ENCODE results near the gene SORCS3. TPM values are rescaled to one million over a fixed set of nuclear protein-coding genes. Genes with fewer than 3 reads are reported as not detected.

SORCS3 gene
- total RNA-seq, 2 donors from 2014 or later, result not detected

DNA sequence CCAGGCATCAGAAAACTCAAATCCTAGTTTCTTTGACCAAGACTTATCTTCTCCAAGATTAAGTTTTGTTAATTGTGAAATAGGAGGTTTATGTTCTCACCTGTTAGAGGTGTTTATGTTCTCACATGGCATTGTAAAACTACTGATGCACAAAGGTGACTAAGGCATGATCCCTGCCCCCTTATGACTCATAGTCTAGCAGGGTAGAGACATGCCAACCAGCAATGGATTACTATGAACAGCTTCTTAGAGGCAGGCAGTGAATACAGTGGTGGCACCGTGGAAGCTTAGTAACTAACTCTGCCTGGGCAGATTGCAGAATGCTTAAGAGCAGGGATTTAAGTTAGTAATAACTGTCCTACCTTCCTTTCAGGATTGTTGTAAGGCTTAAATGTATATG lies 400.9 kb downstream of the SORCS3 start:
- H3K4me1 Mint-ChIP-seq (ENCODE audit: low read depth in 2 of 2), result no peaks in the 10 kb centered on the region
- no peaks in the 10 kb centered on the region for H3K27me3 Mint-ChIP-seq
- DNase-seq (ENCODE audit: low spot score) (no peak), ATAC-seq (no peak)
- no peaks in the 10 kb centered on the region for H3K36me3 Mint-ChIP-seq
- peaks cover 3% of the 10 kb centered on the region for H3K9me3 Mint-ChIP-seq
- no peak overlapping the region for H3K4me3 Mint-ChIP-seq
- no peak overlapping the region for H3K27ac Mint-ChIP-seq

DNA sequence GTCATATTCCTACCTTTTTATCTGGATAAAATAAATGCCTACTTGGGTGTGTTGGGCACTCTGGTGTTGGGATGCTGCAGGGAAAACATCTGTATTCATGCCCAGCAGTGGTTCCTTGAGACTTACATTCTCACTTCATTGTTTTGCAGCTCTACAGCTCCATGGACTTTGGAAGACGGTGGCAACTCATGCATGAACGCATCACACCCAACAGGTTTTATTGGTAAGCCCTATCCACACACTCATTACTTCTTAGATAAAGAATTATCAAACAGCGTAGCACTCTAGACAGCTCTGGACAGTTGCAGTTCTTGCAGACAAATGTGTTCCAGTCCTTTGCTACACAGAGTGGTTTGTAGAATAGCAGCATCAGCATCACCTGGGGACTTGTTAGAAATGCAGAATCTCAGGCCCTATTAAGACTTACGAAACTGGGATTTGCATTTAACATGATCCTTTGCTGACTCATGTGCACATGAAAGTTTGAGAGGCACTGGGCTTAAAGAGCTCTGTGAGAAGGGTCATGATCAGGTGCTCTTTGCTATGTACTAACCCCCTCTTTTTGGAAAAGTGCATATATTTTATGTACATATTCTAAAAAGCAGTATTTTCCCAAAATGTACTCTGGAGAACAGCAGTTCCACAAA lies 401.9 kb downstream of the SORCS3 start:
- H3K27me3 Mint-ChIP-seq, result no peaks in the 10 kb centered on the region
- no peak overlapping the region for H3K4me3 Mint-ChIP-seq
- no peaks in the 10 kb centered on the region for H3K36me3 Mint-ChIP-seq
- ATAC-seq (no peak), DNase-seq (ENCODE audit: low spot score) (no peak)
- H3K9me3 Mint-ChIP-seq, result peaks cover 7% of the 10 kb centered on the region
- no peaks in the 10 kb centered on the region for H3K4me1 Mint-ChIP-seq (ENCODE audit: low read depth in 2 of 2)
- no peak overlapping the region for H3K27ac Mint-ChIP-seq

DNA sequence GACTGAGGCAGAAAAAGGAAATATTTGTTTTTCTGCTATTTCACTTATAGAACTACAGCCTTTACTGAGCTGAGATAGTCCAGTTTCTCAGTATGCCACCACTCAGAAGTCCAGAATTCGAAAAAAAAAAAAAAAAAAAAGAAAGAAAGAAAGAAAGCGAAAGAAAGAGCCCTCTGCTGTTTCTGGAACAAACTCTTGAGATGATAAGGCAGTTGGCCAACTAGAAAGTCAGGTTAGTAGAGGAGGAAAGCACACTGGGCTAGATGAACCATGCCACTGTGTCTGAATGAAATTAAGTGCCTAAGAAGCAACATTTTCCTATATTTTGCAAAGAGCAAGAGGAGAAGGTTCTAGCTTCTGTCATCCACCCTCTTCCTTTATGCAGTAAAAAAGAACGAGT lies 403.8 kb downstream of the SORCS3 start:
- Mint-ChIP-seq H3K27me3 (no peaks in the 10 kb centered on the region), H3K27ac (no peak overlapping the region), H3K36me3 (no peaks in the 10 kb centered on the region), H3K4me3 (no peak overlapping the region), H3K4me1 (ENCODE audit: low read depth in 2 of 2) (no peaks in the 10 kb centered on the region), H3K9me3 (peaks cover 9% of the 10 kb centered on the region)
- ATAC-seq (no peak), DNase-seq (ENCODE audit: low spot score) (no peak)

DNA sequence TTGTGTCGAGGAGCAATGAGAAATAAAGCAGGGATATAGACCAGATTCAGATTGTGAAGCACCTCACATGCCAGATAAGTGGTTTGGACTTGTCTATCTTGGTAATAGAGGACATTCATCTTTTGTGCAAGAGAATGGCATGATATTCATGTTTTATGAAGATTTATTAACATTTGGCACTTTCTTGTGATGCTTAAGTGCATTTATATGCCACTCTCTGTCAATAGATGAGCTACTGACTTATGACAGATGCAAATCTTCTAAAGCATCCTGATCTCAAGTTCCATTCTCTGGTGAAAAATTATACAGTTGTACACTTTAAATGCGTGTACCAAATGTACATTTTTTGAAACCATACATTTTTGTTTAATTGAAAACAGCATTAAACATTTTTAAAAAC lies 415.3 kb downstream of the SORCS3 start:
- Mint-ChIP-seq H3K36me3 (no peaks in the 10 kb centered on the region), H3K4me1 (ENCODE audit: low read depth in 2 of 2) (no peaks in the 10 kb centered on the region), H3K4me3 (no peak overlapping the region), H3K9me3 (peaks cover 7% of the 10 kb centered on the region), H3K27ac (no peak overlapping the region), H3K27me3 (peaks cover 0 to 10% of the 10 kb centered on the region in 2 donors)
- ATAC-seq (no peak), DNase-seq (ENCODE audit: low spot score) (no peak)

DNA sequence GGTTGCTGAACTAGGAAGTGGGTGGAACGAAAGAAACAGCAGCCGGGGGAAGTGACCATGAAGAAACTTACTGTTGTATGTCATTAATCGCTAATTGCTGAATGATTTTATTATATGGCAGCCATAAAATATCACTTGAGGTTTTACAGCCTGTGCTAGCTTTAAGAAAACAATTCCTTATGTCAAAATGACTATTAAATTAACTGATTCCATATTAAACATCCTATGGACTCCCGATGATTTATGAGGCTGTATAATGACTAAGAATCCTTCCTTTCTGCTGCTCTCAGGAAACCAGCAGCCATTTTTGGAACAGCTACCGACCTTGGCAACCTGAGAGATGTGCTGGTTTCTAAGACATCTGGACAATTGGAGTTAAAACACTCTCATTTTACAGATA lies 421.9 kb downstream of the SORCS3 start:
- Mint-ChIP-seq H3K4me1 (ENCODE audit: low read depth in 2 of 2) (no peaks in the 10 kb centered on the region), H3K27ac (no peak overlapping the region), H3K36me3 (no peaks in the 10 kb centered on the region), H3K27me3 (peaks cover 0 to 10% of the 10 kb centered on the region in 2 donors), H3K4me3 (no peak overlapping the region), H3K9me3 (peaks cover 3% of the 10 kb centered on the region)
- DNase-seq (ENCODE audit: low spot score) (no peak), ATAC-seq (no peak)

DNA sequence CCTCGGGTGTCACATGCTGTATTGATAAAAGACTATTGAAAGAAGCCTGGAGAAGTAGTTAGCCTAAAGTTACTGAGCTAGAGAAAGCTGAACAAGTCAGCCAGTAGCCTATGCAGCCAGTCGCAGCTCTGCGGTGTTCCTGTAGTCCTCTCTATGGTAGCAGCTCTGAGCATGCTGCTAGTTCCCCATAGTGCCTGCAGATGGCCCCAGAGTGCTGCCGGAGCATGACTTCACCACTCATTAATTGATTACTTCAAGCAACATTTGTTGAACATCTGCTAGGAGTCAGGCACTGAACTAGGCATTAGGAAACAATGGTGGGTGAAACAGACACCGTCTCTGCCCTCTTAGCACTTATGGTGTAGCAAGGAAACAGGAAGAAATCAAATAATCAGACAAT lies 422.7 kb downstream of the SORCS3 start:
- Mint-ChIP-seq H3K36me3 (no peaks in the 10 kb centered on the region), H3K27ac (no peak overlapping the region), H3K4me3 (no peak overlapping the region), H3K27me3 (peaks cover 0 to 10% of the 10 kb centered on the region in 2 donors), H3K9me3 (peaks cover 3% of the 10 kb centered on the region), H3K4me1 (ENCODE audit: low read depth in 2 of 2) (no peaks in the 10 kb centered on the region)
- ATAC-seq (no peak), DNase-seq (ENCODE audit: low spot score) (no peak)

DNA sequence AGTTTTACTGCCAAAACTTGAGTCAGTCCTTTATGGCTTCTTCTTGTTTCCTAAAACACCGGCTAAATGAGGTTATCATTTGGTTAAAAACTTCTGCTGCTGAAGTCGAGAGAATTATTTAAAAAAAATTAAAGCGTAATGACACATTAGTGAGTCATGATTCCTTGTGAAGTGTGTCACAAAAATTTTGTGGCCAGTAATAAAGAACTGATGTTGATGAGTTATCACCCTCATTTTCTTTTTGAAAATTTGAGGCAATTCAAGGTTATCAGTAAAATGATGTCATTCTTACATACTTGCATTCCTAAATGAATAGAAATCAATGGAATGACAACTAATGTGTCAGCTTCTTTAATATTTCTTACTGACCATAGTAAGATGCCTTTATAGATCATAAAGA lies 427.4 kb downstream of the SORCS3 start:
- Mint-ChIP-seq H3K4me1 (ENCODE audit: low read depth in 2 of 2) (no peaks in the 10 kb centered on the region), H3K36me3 (no peaks in the 10 kb centered on the region), H3K4me3 (no peak overlapping the region), H3K27ac (no peak overlapping the region), H3K9me3 (no peaks in the 10 kb centered on the region), H3K27me3 (no peaks in the 10 kb centered on the region)
- DNase-seq (ENCODE audit: low spot score), result no peak
- no peak for ATAC-seq

DNA sequence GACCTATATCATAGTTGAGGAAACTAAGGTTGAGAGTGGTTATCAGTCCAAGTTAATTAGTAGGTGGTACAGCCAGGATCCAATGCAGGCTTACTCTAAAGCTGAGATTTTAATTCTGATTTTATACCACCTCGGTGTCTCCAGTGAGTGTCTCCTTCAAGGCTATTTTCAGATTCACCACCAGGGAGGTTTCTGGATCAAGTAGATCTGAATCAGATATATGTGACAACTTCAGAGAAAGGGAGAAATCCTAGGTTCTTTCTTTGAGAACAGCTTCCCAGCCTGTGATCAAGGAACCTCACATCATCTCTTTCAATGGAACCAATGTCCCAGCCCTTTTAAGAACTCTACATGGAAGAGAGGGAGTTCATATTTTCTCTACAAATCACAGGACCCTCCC lies 429.2 kb downstream of the SORCS3 start:
- Mint-ChIP-seq H3K4me1 (ENCODE audit: low read depth in 2 of 2) (no peaks in the 10 kb centered on the region), H3K9me3 (no peaks in the 10 kb centered on the region), H3K36me3 (no peaks in the 10 kb centered on the region), H3K27ac (no peak overlapping the region), H3K27me3 (no peaks in the 10 kb centered on the region), H3K4me3 (no peak overlapping the region)
- ATAC-seq (no peak), DNase-seq (ENCODE audit: low spot score) (no peak)

DNA sequence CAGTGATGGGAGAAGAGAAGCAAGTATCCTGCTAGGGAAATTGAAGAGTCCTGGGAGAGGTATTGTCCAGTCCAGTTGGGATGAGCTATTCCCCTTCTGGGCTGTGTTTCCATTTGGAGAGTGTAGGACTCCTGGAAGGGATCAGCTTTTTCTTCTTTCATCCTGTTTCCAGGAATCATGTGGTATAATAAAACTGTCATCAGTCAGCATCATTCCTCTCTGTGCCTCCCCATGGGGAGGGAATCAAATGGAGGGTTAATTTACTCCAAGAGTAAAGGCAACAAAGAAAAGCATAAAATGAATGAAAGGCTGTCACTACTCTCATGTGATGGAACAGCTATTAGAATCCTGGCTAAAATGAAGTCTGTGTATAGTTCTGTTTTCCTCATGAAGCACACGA lies 429.9 kb downstream of the SORCS3 start:
- Mint-ChIP-seq H3K4me1 (ENCODE audit: low read depth in 2 of 2) (no peaks in the 10 kb centered on the region), H3K9me3 (no peaks in the 10 kb centered on the region)

DNA sequence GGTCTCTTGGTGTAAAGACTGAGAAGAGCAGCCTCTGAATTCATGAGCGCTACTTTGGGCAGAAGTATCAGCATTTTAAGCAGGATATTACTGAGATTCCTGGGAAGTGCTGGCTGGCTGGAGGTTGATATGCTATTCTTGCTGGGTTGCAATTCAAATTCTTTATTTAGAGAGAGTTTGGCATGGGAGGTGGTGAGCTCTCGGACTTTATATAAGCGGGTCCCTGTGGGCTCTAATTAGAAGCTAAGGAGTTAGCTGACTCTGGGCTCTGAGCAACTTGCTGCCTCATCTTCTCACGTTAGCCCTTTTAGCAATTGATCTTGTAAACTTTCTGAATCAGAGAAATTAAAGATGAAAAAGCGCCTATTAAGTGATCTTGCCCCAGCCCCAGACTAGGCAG lies 430.9 kb downstream of the SORCS3 start:
- Mint-ChIP-seq H3K9me3 (no peaks in the 10 kb centered on the region), H3K27me3 (no peaks in the 10 kb centered on the region)
- no peak for ATAC-seq

More for the DNA sequence above, 429.9 kb downstream of the SORCS3 start:
- H3K27me3 Mint-ChIP-seq, result no peaks in the 10 kb centered on the region
- no peak overlapping the region for H3K27ac Mint-ChIP-seq
- DNase-seq (ENCODE audit: low spot score), result no peak
- H3K36me3 Mint-ChIP-seq, result no peaks in the 10 kb centered on the region
- no peak overlapping the region for H3K4me3 Mint-ChIP-seq
- no peak for ATAC-seq

DNA sequence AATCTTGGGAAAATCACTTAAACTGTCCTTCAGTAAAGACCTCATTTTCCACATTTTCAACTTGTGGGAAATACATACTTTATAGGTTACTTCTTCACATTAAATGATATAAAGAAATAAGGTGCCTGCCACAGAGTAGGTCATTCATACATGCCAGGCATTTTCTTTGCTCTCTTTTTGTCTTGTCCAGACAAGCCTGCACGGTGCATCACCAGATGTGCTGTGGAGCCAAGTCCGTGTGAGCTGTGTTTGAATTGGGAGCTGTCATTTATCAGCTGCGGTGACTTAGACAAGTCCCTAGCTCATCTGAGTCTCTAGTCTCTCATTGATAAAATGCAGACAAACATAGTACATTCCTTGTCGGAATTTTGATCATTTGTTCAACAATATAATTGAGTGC lies 432.9 kb downstream of the SORCS3 start:
- Mint-ChIP-seq H3K4me3 (no peak overlapping the region), H3K9me3 (no peaks in the 10 kb centered on the region), H3K27ac (no peak overlapping the region), H3K27me3 (no peaks in the 10 kb centered on the region), H3K4me1 (ENCODE audit: low read depth in 2 of 2) (no peaks in the 10 kb centered on the region), H3K36me3 (no peaks in the 10 kb centered on the region)
- DNase-seq (ENCODE audit: low spot score) (no peak), ATAC-seq (no peak)

More for the DNA sequence above, 430.9 kb downstream of the SORCS3 start:
- Mint-ChIP-seq H3K4me3 (no peak overlapping the region), H3K36me3 (no peaks in the 10 kb centered on the region), H3K4me1 (ENCODE audit: low read depth in 2 of 2) (no peaks in the 10 kb centered on the region), H3K27ac (no peak overlapping the region)
- no peak for DNase-seq (ENCODE audit: low spot score)

DNA sequence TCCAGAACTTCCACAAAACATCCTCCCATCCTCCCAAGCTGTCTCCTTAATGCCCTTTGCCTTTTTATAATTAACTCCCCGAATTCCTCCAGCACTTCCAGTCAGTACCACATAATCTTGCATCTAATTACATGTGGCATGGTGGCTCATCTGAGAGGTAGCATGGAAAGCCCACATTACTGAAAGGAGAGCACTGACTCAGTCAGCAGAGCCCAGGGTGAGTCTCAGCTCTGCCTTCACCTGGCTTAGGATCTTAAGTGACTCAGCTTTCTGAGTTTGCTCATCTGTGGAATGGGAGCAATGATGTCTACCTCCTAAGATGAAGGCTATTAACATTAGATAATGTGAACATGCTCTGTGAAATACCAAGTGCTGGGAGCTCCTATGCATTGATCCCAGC lies 433.9 kb downstream of the SORCS3 start:
- H3K4me3 Mint-ChIP-seq, result no peak overlapping the region
- H3K27me3 Mint-ChIP-seq, result no peaks in the 10 kb centered on the region
- no peak overlapping the region for H3K27ac Mint-ChIP-seq
- no peaks in the 10 kb centered on the region for H3K4me1 Mint-ChIP-seq (ENCODE audit: low read depth in 2 of 2)
- no peak for ATAC-seq
- no peak for DNase-seq (ENCODE audit: low spot score)
- no peaks in the 10 kb centered on the region for H3K9me3 Mint-ChIP-seq
- no peaks in the 10 kb centered on the region for H3K36me3 Mint-ChIP-seq

DNA sequence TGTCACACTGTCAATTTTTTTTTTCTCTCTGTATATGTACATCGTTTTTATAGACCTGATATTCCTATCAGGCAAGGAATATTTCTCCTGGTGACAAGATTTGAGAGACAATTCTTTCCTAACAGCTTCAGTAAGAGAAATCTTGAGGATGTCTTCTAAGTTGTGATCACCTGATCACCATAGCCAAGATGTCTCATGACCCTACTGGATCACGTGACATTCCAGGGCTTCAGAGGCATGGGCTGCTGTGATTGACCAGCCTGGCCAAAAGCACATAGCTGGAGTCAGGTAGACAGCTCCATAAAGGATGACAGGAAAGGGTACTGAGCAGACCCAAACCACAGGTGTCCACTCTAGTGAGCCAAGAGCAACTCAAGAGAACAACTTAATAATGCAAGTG lies 444.9 kb downstream of the SORCS3 start:
- Mint-ChIP-seq H3K4me3 (no peak overlapping the region), H3K36me3 (no peaks in the 10 kb centered on the region), H3K27ac (no peak overlapping the region), H3K9me3 (peaks cover 9% of the 10 kb centered on the region), H3K4me1 (ENCODE audit: low read depth in 2 of 2) (no peaks in the 10 kb centered on the region), H3K27me3 (peaks cover 0 to 6% of the 10 kb centered on the region in 2 donors)
- DNase-seq (ENCODE audit: low spot score) (no peak), ATAC-seq (no peak)

DNA sequence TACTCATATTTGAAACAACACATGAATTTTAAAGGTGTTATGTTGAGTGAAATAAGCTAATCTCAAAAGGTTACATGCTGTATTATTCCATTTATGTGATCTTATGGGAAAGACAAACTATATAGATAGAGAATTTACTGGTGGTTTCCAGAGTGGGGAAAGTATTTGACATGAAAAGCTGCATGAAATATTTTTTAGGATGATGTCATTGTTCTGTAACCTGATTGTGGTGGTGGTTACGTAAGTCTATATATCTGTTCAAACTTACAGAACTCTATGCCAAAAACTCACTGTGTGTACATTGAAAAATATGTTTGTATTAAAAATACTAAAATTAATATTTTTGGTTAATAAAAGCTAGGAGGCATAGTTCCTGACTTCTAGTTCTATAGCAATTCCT lies 453.0 kb downstream of the SORCS3 start:
- Mint-ChIP-seq H3K27ac (no peak overlapping the region), H3K36me3 (no peaks in the 10 kb centered on the region), H3K4me3 (no peak overlapping the region), H3K4me1 (ENCODE audit: low read depth in 2 of 2) (no peaks in the 10 kb centered on the region), H3K9me3 (no peaks in the 10 kb centered on the region), H3K27me3 (peaks cover 0 to 4% of the 10 kb centered on the region in 2 donors)
- DNase-seq (ENCODE audit: low spot score), result no peak
- ATAC-seq, result no peak

DNA sequence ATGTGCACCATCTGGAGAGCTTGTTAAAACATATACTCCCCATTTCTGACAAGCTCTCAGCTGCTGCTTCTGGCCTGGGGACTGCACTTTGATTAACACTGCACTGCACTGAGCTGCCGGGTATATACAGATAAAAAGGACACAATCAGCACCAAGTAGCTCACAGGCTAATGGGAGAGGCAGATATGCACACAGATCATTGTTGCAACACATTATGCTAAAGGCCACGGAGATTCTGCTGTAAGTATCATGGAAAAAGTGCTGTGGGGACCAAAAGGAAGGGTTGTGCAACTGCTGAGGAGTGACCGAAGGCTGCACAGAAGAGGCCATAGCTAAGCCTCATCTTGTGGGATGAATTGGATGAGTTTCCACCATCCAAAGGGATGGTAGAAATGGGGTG lies 455.2 kb downstream of the SORCS3 start:
- H3K9me3 Mint-ChIP-seq, result no peaks in the 10 kb centered on the region
- H3K27ac Mint-ChIP-seq, result no peak overlapping the region
- no peak overlapping the region for H3K4me3 Mint-ChIP-seq
- ATAC-seq, result no peak
- H3K4me1 Mint-ChIP-seq (ENCODE audit: low read depth in 2 of 2), result no peaks in the 10 kb centered on the region
- no peaks in the 10 kb centered on the region for H3K27me3 Mint-ChIP-seq
- no peaks in the 10 kb centered on the region for H3K36me3 Mint-ChIP-seq
- DNase-seq (ENCODE audit: low spot score), result no peak
